ENCODE measurements around the gene CXCL5. TPM values are rescaled to one million over a fixed set of nuclear protein-coding genes. Genes with fewer than 3 reads are reported as not detected.
"Not testable (repeated sequence)": the region's sequence is repeated elsewhere in the genome, so short reads cannot be mapped to it uniquely, and the experiment has no call there.

Gene CXCL5
- total and polyA plus RNA-seq, 2 donors from 2014 or later, result 0.63 TPM; not detected in 1

DNA sequence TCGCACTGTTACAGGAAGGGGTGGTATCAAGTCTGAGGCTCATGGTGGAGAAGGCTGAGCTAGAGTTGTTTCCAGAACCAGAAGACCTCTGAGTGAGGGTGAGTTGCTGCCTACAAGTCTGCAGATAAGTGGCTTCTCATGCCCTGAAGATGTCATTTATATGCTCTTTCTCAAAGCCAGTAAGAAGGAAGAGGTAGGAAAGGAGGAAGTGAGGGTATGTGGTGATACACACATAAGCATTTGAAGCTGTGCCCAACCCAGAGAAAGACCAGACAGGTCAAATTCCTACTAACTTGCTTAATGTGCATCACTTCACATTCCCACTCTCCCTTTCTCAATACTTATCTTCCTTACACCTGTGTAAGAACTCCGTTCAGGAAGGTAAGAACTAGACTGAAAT is 10.4 kb downstream of the CXCL5 start, which contains the start of gene PPBP:
TSS of gene PPBP (minus strand) at position 130 of the 400 bp plus-strand sequence. CDS start at position 43, 87 bp downstream.
- FAIRE-seq (no peak), DNase-seq (no peak)
- Histone ChIP-seq H3K27me3 (ENCODE audit: control insufficient read depth, insufficient read depth, low read length) (no peaks in the 10 kb centered on the region), H3K4me3 (ENCODE audit: low read length in 3 of 3) (no peak within 1 kb of the TSS), H3K9ac (ENCODE audit: low read length in 3 of 3) (no peak within 1 kb of the TSS), H3K36me3 (ENCODE audit: control insufficient read depth in 2 of 3, insufficient read depth in 3 of 3, low read length in 3 of 3) (no peaks in the 10 kb centered on the region), H3K27ac (ENCODE audit: low read depth in 2 of 2, low read length in 2 of 2) (no peak within 1 kb of the TSS), H3K4me1 (ENCODE audit: control insufficient read depth in 2 of 3, insufficient read depth in 2 of 3, low read depth in 1 of 3, low read length in 3 of 3) (no peaks in the 10 kb centered on the region), H3K9me3 (ENCODE audit: control insufficient read depth in 2 of 3, insufficient read depth in 1 of 3, low read length in 3 of 3) (no peaks in the 10 kb centered on the region)
- TF ChIP-seq, protein P1, sequence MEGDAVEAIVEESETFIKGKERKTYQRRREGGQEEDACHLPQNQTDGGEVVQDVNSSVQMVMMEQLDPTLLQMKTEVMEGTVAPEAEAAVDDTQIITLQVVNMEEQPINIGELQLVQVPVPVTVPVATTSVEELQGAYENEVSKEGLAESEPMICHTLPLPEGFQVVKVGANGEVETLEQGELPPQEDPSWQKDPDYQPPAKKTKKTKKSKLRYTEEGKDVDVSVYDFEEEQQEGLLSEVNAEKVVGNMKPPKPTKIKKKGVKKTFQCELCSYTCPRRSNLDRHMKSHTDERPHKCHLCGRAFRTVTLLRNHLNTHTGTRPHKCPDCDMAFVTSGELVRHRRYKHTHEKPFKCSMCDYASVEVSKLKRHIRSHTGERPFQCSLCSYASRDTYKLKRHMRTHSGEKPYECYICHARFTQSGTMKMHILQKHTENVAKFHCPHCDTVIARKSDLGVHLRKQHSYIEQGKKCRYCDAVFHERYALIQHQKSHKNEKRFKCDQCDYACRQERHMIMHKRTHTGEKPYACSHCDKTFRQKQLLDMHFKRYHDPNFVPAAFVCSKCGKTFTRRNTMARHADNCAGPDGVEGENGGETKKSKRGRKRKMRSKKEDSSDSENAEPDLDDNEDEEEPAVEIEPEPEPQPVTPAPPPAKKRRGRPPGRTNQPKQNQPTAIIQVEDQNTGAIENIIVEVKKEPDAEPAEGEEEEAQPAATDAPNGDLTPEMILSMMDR (IDR thresholded peaks at IDR 0.05; ENCODE audit: borderline replicate concordance, extremely low read depth, insufficient read depth), result no peak
- intact Hi-C loops (cut with DNase I), result no loop called here

DNA sequence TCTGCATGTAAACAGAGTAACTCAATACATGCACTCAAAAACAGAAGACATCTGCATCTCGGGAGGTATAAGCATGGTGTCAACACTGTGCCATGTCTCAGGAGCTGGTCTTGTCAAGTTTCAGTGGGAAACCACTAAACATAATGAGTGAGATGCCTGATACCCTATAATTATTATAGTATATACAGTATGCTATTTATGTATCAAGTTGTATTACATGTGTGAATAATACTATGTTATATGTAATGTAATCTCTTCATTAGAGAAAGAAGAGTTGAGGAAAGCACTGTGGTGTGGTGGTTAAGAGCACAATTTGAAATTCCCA is 13.0 kb downstream of the CXCL5 start:
- H3K4me3 ChIP-seq (ENCODE audit: low read length in 3 of 3), result no peak overlapping the region
- no peak for FAIRE-seq
- intact Hi-C loops (cut with DNase I), result no loop called here
- TF ChIP-seq, protein P1 (IDR thresholded peaks at IDR 0.05; ENCODE audit: borderline replicate concordance, extremely low read depth, insufficient read depth), result no peak
- no peaks in the 10 kb centered on the region for H3K9me3 ChIP-seq (ENCODE audit: control insufficient read depth in 2 of 3, insufficient read depth in 1 of 3, low read length in 3 of 3)
- H3K9ac ChIP-seq (ENCODE audit: low read length in 3 of 3), result no peak overlapping the region
- no peak for DNase-seq
- no peaks in the 10 kb centered on the region for H3K27me3 ChIP-seq (ENCODE audit: control insufficient read depth, insufficient read depth, low read length)
- no peaks in the 10 kb centered on the region for H3K4me1 ChIP-seq (ENCODE audit: control insufficient read depth in 2 of 3, insufficient read depth in 2 of 3, low read depth in 1 of 3, low read length in 3 of 3)
- no peak overlapping the region for H3K27ac ChIP-seq (ENCODE audit: low read depth in 2 of 2, low read length in 2 of 2)
- no peaks in the 10 kb centered on the region for H3K36me3 ChIP-seq (ENCODE audit: control insufficient read depth in 2 of 3, insufficient read depth in 3 of 3, low read length in 3 of 3)

DNA sequence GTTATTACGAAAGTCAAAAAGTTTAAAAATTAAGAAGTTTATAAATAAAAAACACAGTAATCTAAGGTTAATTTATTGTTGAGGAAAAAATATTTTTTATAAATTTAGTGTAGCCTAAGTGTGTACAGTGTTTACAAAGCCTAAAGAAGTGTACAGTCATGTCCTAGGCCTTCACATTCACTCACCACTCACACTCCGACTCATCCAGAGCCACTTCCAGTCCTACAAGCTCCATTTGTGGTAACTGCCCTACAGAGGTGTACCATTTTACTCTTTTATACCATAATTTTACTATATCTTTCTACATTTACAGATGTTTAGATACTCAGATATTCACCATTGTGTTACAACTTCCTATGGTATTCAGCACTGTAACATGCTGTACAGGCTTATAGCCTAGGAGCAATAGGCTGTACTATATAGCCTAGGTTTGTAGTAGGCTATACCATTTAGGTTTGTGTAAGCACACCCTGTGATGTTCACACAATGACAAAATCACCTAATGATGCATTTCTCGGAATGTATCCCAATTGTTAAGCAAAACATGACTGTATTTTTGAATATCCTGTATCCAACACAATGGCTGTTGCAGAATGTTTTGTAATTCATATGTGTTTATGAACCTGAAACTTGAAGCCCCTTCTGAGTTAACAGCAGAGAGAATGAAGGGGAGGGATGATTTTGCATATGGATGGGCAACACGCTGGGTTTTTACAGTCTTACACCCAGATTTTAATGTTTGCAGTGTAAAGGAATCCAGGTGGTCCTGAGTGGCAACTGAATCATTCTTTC is 13.5 kb downstream of the CXCL5 start:
- no peak overlapping the region for H3K9ac ChIP-seq (ENCODE audit: low read length in 3 of 3)
- no peaks in the 10 kb centered on the region for H3K27me3 ChIP-seq (ENCODE audit: control insufficient read depth, insufficient read depth, low read length)
- intact Hi-C loops (cut with DNase I), result no loop called here
- DNase-seq, result no peak
- H3K27ac ChIP-seq (ENCODE audit: low read depth in 2 of 2, low read length in 2 of 2), result no peak overlapping the region
- no peaks in the 10 kb centered on the region for H3K36me3 ChIP-seq (ENCODE audit: control insufficient read depth in 2 of 3, insufficient read depth in 3 of 3, low read length in 3 of 3)
- no peaks in the 10 kb centered on the region for H3K9me3 ChIP-seq (ENCODE audit: control insufficient read depth in 2 of 3, insufficient read depth in 1 of 3, low read length in 3 of 3)
- no peak for FAIRE-seq
- no peak overlapping the region for H3K4me3 ChIP-seq (ENCODE audit: low read length in 3 of 3)
- TF ChIP-seq, protein P1 (IDR thresholded peaks at IDR 0.05; ENCODE audit: borderline replicate concordance, extremely low read depth, insufficient read depth), result no peak
- H3K4me1 ChIP-seq (ENCODE audit: control insufficient read depth in 2 of 3, insufficient read depth in 2 of 3, low read depth in 1 of 3, low read length in 3 of 3), result no peaks in the 10 kb centered on the region

DNA sequence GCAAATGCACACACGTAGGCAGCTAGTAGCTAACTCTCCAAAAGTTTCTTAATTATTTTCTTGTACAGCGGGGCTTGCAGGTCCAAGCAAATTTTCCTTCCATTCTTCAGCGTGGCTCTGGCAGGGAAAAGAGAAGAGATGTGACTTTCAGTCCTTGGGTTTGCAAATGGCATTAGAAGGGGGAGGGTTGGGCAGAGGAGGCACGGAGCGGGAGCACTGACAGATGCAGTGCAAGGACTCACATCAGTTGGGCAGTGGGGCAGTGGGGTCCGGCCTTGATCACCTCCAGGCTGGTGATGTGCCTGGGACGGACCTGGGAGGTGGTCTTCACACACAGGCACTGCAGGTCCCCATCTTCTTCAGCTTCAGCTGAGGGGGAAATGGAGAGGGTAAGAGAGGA is 17.3 kb downstream of the CXCL5 start:
- H3K4me3 ChIP-seq (ENCODE audit: low read length in 3 of 3); FAIRE-seq; H3K27ac ChIP-seq (ENCODE audit: low read depth in 2 of 2, low read length in 2 of 2); H3K4me1 ChIP-seq (ENCODE audit: control insufficient read depth in 2 of 3, insufficient read depth in 2 of 3, low read depth in 1 of 3, low read length in 3 of 3); H3K9ac ChIP-seq (ENCODE audit: low read length in 3 of 3); intact Hi-C loops (cut with DNase I); H3K27me3 ChIP-seq (ENCODE audit: control insufficient read depth, insufficient read depth, low read length); H3K9me3 ChIP-seq (ENCODE audit: control insufficient read depth in 2 of 3, insufficient read depth in 1 of 3, low read length in 3 of 3); DNase-seq; H3K36me3 ChIP-seq (ENCODE audit: control insufficient read depth in 2 of 3, insufficient read depth in 3 of 3, low read length in 3 of 3): not testable (repeated sequence)
